Ishikawa (cell line): ENCODE measurements around the gene PUM1.

Experiments
- CEBPB ChIP-seq: IDR thresholded peaks from 2 replicates; pipeline ENCODE4 v1.6.1; 2012
- CREB1 ChIP-seq: IDR thresholded peaks from 2 replicates; pipeline ENCODE4 v1.6.1; 2012; ENCODE audit warnings: low read depth
- EGR1 ChIP-seq: IDR thresholded peaks from 2 replicates; pipeline ENCODE4 v1.6.1; 2012
- EP300 ChIP-seq: IDR thresholded peaks from 2 replicates; pipeline ENCODE4 v1.6.1; 2012; ENCODE audit warnings: borderline replicate concordance
- FOXM1 ChIP-seq: IDR thresholded peaks from 2 replicates; pipeline ENCODE4 v1.6.1; 2012; ENCODE audit warnings: low read depth, borderline replicate concordance
- MAX ChIP-seq: IDR thresholded peaks from 2 replicates; pipeline ENCODE4 v1.6.1; 2012
- NFIC ChIP-seq: IDR thresholded peaks from 2 replicates; pipeline ENCODE4 v1.6.1; 2012
- RAD21 ChIP-seq: IDR thresholded peaks from 2 replicates; pipeline ENCODE4 v1.6.1; 2012; ENCODE audit warnings: low read depth
- REST ChIP-seq: IDR thresholded peaks from 2 replicates; pipeline ENCODE4 v1.6.1; 2012; ENCODE audit warnings: low read depth, mild to moderate bottlenecking
- TAF1 ChIP-seq: IDR thresholded peaks from 2 replicates; pipeline ENCODE4 v1.6.1; 2012; ENCODE audit warnings: low read depth, mild to moderate bottlenecking
- TCF12 ChIP-seq: IDR thresholded peaks from 2 replicates; pipeline ENCODE4 v1.6.1; 2012; ENCODE audit warnings: low read depth
- TEAD4 ChIP-seq: IDR thresholded peaks from 2 replicates; pipeline ENCODE4 v1.6.1; 2012
- USF1 ChIP-seq: IDR thresholded peaks from 2 replicates; pipeline ENCODE4 v1.6.1; 2012
- YY1 ChIP-seq: IDR thresholded peaks from 2 replicates; pipeline ENCODE4 v1.6.1; 2012; ENCODE audit warnings: low read depth
- ZBTB7A ChIP-seq: IDR thresholded peaks from 2 replicates; pipeline ENCODE4 v1.6.1; 2012; ENCODE audit warnings: low read depth

Gene PUM1

GRCh38 chr1:30948278-30948677 is 117.2 kb downstream of the PUM1 start:
- TF ChIP-seq RAD21 (no peak), TEAD4 (no peak), NFIC (no peak), MAX (no peak), CREB1 (no peak), FOXM1 (no peak), USF1 (no peak), TCF12 (no peak), TAF1 (no peak), CEBPB (no peak), EGR1 (no peak), REST (no peak), EP300 (no peak), YY1 (no peak), ZBTB7A (no peak)

- TF ChIP-seq CREB1, result no peak
- no peak for TF ChIP-seq ZBTB7A
- TF ChIP-seq TAF1, result no peak
- TF ChIP-seq EGR1, result no peak
- no peak for TF ChIP-seq REST
- TF ChIP-seq USF1, result no peak
- TF ChIP-seq EP300, result no peak
- TF ChIP-seq NFIC, result no peak
- TF ChIP-seq TEAD4, result no peak
- no peak for TF ChIP-seq TCF12
These were observed 118.3 kb downstream of the PUM1 start for GRCh38 chr1:30947212-30947611.

GRCh38 chr1:30942326-30942963 is 123.1 kb downstream of the PUM1 start:
- TF ChIP-seq EGR1 (no peak), USF1 (no peak), YY1 (no peak), TAF1 (no peak), RAD21 (no peak), NFIC (0 out of 2 replicates have a peak, but pooled peaks have one; percentile 13)

GRCh38 chr1:30940541-30940940 is 125.0 kb downstream of the PUM1 start:
- TF ChIP-seq TAF1, result no peak
- TF ChIP-seq CEBPB, result no peak
- no peak for TF ChIP-seq TCF12
- TF ChIP-seq USF1, result no peak
- no peak for TF ChIP-seq FOXM1

GRCh38 chr1:30936541-30937171 is 128.9 kb downstream of the PUM1 start:
- no peak for TF ChIP-seq YY1

GRCh38 chr1:30934613-30935012 is 130.9 kb downstream of the PUM1 start:
- TF ChIP-seq EP300 (no peak), RAD21 (no peak), YY1 (no peak), TAF1 (no peak)
